UCSD-AML1 (cell line): ENCODE results near the gene DBX1.
"Not testable (repeated sequence)": the region's sequence is repeated elsewhere in the genome, so short reads cannot be mapped to it uniquely, and the experiment has no call there.

ENCODE experiments used
- DNase-seq: peaks from one replicate; lab custom pipeline; 2025; ENCODE audit not compliant: unreplicated experiment; lab: John Stamatoyannopoulos, UW

The DBX1 gene

DNA sequence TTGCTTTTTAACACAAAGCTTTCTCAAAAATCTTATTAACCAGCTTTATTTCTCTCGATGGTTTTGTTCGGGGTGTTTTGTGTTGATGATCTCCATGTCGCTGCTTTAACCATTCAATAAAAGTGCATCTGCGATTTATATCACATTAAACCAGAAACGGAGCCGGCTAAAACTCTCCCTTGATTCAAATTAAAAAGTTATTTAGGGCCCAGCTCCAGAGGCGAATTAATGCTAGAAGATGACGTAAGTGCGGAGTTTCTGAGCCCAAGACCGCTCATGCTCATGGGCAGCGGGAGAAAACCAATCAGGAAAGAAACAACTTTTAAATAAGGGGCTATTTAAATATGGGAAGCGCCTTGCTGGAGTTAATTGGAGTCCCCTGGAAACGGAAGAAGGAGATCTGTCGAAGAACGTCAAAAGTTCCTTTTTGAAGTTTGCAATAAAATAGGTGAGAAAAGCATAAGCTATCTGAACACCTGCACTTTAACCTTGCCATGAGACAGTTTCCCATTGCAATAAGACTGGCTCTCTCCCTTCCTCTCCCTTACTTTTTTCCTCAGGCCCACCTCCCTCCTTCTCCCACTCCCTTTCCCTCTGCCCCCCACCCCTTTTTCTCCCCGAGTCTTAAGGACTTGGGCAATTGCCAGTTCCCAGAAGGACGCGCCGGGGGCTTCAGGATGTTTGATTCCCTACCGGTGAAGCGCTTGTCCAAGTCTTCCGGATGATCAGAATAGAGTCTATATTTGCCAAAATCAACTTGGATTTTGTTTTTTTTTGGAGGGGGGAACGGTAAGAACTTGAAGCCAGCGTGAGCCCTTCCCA is 1.9 kb upstream of the DBX1 start:
- no peak for DNase-seq

DNA sequence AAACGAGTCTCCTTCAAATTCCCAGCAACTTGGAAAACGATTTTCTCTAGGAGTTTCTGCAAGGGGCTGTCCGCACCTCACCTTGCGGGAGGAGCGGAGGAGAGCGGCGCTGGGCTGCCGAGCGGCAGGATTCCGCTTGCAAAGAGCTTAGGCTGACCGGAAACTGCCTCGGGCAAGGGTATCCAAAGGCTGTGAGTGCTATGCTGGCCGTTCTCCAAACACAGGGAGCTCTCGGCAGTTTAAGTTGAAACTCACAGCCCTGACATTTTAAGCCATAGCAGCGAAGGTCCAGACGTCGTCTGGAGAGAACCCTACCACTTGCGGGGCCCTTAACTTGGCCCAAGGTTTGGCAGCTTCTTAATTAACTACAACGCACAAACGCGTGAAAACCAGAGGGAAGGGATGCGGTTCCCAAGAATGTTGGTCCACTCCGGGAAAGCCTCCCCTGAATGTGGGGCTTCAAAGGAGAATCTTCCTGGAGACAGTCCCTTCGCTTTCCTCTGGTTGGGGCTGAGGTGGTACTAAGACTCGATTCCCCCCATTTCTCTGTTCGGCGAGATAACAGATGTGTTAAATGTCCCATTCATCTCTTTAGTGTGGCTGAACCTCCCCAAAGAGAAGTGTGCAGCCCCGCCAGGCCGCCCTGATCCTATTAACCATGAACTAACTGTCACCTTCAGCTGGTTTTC is 1.1 kb upstream of the DBX1 start:
- no peak for DNase-seq

DNA sequence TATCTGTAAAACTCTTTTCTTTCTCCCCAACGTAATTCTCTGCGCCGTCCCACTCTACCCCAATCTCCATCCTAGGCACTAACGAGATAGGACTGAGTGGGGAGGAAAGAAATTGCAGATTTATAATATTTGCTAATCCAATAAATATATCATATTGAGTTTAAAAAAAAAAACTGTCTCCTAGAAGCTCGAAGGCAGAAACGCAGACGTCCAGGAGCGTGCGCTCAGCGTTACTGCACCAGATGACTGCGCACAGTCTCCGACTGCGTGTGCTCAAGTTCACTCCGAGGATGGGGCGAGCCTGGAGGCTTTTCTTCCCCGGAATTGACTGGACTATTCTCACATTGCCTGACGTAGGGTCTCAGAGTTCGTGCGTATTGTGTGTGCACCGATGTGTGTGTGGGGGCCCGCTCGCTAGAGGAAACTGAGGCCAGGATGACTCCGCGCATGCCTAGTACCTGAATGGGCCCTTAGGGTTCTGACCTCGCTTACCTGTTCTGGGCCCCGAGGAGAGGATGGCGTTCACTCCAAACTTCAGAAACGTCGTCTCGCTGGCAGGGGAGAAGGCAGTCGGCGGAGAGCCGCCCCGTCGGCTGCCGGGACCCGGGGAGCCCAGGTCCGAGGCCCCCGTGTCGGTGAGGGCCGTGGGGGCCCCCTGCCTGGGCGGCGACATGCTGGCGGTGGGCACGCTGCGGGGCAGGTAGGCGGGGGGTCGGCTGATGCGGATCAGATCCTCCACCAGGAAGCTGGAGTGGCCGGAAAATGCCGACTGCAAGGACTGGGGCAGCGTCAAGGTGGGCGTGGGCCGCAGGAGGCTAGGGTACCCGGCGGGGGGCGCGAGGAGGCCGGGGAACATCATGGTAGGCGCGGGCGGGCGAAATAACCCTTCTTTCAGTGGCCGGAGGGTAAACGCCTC is 551 bp downstream of the DBX1 start:
- no peak for DNase-seq

GRCh38 chr11:20158597-20159257 is 1.5 kb downstream of the DBX1 start:
- peak; percentile 13 for DNase-seq

DNA sequence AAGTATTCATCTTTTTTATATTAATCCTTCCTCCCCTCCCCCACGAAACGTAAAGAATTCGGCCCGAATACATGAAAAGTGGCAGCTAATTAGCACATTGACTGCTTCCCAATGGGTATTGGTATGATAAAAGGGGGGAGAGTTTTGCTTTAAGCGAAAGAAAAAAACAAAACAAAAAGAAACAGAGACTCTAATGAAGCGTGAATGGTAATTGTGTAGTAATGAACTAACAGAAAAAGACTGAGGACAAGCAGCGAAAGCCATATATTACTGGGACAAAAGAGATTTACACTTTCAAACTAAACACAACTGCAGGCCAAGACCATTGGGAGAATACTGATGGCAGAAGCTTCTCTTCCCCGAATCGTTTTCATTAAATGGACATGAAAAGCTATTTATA is 2.5 kb downstream of the DBX1 start:
- DNase-seq: no peak

- no peak for DNase-seq
Observed at GRCh38 chr11:20156876-20157613, 3.2 kb downstream of the DBX1 start.

GRCh38 chr11:20156280-20156875 is 3.9 kb downstream of the DBX1 start:
- DNase-seq: no peak

DNA sequence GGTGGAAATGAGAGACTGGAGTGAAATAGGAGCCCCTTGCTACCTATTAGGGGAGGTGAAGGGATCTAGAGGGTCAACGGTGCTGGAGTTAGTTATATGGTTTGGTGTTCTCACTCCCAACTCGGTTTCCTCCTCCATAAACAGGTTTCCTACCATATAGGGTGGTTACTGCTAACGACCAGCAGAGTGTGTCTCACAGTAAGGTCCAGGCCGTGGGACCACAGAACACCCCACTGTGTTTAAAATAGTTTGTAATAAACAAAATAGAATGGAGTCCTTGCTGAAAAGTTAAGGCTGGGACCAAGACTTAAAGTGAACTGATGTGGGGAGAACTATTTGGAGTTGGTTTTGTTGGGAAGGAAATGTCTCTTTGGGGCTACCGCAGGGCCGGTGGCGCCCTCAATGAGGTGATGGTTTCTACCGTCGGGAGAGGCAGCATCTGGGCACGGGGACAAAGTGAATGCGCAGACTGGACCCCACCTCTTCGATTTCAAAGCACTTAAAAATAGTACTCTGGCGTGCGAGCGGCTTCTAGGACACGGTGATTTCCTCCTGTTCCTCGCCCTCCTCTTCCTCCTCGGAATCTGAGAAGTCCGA is 4.5 kb downstream of the DBX1 start:
- no peak for DNase-seq

GRCh38 chr11:20154381-20154780 is 5.9 kb downstream of the DBX1 start:
- DNase-seq: no peak

DNA sequence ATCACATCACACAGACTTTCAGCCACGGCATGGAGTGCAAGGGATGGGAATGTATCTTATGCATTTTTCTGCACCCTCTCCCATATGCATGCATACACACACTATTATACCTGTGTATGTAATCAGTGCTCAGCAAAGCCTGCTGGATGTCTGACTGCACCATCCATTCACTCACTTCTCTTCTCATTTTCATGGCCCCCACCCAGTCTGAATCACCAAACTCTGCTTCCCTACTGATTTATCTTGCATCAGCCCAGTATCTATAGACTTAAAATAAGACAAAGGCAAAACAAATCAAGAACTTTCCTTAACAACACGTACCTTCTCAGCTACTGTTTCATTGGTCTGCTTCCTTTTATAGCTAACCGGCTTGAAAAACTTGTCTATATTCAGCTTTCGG is 21.6 kb downstream of the DBX1 start:
- no peak for DNase-seq

DNA sequence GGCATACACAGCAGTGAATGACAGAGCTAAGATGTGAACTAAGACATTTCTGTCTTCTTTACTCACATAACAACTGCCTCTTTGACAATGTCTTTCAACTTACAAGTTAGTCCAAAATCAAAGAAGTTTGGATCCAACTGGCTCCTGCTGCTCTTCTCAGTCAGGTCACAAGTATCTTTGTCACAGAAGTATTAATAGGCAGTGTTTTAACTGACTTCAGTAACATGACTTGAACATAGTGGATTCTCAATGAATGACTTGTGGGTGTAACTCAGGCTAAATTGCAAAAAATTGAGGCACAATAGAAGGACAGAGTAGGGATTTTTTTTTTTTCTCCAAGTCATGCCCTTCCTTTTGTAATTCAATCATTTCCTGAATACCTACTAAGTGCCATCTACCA is 22.6 kb downstream of the DBX1 start:
- no peak for DNase-seq

GRCh38 chr11:20134991-20135736 is 25.1 kb downstream of the DBX1 start:
- no peak for DNase-seq

GRCh38 chr11:20132667-20133039 is 27.6 kb downstream of the DBX1 start:
- no peak for DNase-seq

DNA sequence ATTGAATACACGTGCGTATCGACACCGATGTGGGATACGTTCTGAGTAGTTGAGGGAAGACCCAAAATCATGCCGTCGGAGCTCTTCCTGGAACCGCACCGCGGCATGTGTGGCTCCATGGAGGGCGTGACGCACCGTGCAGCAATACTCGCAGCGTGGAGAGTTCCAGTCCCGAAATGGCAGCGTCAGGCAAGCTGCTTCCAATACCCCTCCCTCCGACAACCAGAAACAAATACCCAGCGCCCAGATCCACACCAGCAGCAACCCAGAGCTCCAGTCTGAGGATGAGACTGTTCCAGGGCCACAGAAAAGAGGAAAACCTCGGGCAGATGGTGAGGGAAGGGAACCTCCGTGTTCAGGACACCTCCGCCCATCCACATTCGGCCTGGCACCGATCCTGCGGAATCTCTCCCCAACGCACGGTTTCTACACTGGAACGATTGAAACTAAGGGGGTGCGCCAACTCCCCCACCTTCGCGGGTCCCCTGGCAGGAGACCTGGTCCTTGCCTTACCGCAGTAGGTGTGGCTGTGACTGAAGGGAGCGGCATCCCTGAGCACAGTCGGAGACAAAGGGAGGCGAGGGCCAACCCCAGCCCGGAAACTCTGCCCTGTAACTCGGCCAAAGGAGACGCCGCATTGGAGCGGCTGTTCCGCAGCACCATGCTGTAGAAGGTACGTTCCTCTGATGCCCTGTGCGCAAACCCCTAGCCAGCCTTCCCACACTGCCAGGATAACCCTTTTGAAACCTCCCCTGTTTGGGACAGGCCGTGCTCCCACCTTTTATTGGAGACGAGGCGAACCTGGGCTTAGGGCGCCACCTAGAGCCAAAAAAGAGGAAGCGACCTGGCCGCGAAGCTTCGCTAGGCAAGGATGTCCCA is 28.2 kb downstream of the DBX1 start:
- peak; percentile 42 for DNase-seq

DNA sequence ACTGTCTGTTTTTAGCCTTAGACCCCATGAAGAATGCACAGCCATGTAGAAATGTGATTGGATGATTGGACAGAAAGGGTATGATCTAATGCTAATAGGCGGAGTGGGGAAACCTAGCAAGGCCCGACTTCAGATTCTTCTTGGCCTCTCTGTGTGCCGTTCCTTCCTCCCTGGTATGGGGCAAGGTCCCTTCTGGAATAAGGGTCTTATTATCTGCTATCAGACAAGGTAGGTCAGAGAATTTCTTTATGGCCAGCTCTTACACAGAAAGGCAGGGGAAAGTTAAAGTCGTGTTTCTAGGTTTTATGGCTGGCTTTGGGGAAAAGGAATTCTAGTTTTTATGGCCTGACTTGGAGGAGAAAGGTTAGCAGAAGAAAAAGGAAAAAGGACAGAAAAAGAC is 30.6 kb downstream of the DBX1 start:
- no peak for DNase-seq

- not testable (repeated sequence) for DNase-seq
Observed at GRCh38 chr11:20128528-20128825, 31.8 kb downstream of the DBX1 start.

GRCh38 chr11:20127671-20128527 is 32.4 kb downstream of the DBX1 start:
- DNase-seq: peak; percentile 54
